HG03520 (cell line): ENCODE data around the gene GHR.
"Not testable (repeated sequence)": the region's sequence is repeated elsewhere in the genome, so short reads cannot be mapped to it uniquely, and the experiment has no call there.

Experiments used
- ATAC-seq: cut with Tn5 transposase; IDR thresholded peaks from one replicate; pipeline ENCODE4 v1.9.1; 2021; ENCODE audit warnings: mild to moderate bottlenecking, moderate library complexity; ENCODE audit not compliant: unreplicated experiment

The GHR gene

GRCh38 chr5:42636946-42637345 lies 213.7 kb downstream of the GHR start:
- ATAC-seq = no peak

DNA sequence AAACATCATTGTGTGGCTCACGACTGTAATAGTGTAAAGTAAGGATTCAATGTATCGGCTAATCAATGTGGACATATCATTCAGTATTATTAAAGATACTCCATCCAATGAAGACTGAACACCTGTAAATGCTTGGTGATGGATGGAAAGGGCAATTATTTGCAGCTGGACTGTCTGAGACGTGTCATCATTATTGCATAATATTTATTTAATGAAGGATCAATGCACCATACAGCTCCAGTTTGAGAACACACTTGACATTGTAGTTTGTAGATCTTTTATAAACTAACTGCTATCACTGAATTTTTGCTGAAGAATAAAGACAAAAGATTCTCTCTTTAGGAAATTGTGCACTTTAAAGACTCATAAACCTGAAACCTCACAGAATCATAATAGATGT lies 215.7 kb downstream of the GHR start:
- ATAC-seq = no peak

DNA sequence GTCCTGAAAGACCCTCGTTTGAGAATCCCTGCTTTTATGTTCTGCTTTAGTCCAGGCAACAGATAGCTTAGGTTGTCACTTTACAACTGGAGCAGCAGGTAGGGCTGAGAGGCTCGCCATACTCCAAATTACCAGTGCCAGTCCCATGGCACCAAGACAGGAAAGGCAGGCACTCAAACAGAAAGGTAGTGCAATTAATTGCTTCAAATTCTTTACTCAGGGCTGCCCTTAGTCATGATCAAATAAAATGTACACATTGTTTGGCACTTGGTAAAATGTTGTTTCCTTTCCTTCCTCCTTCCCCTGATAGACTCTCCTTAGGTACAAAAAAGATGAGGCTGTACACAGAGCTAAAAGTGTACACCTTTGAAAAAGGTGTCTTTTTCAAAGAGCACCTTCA lies 217.6 kb downstream of the GHR start:
- ATAC-seq = no peak

- no peak for ATAC-seq
These were observed 218.2 kb downstream of the GHR start for GRCh38 chr5:42641336-42642005.

GRCh38 chr5:42642006-42642405 lies 218.8 kb downstream of the GHR start:
- ATAC-seq = no peak

- no peak for ATAC-seq
These were observed 220.1 kb downstream of the GHR start for GRCh38 chr5:42643360-42643759.

DNA sequence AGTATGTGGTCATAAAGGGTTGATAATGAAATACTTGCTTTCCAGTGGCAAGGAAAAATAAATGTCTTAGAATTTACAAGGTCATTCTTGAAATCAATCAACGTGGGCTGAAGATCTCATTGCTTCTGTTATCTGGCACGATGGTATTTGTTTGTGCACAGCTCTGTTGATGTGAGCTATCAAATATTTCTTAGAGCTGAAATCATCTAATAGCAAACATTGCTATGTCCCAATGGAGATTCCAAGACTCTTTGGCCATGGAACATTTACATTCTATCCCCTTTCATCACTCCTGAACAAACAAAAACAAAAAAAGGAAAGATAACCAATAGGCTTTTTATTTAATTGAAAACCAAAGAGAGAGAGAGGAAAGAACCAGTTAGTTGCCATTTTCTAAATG lies 221.9 kb downstream of the GHR start:
- ATAC-seq = no peak

DNA sequence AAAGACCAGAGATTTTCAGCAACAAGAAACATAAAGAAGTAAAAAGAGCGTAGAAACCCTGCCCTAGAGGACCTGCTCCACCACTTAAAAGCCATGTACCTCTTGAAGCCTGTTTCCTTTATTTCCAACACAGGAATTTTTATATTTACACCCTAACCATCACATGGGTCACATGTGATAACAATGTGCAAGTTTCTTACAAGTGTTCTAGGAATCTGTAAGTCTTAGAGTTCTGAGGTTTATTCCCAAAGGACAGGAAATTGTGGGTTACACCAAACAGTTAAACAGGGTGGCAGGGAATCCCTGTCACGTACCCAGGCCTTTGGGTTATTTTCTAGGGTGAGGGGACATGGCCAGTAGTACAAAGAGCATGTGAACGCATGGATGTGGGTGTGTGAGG lies 224.8 kb downstream of the GHR start:
- no peak for ATAC-seq

- no peak for ATAC-seq
These were observed 225.7 kb downstream of the GHR start for GRCh38 chr5:42648915-42649314.

- ATAC-seq = no peak
These were observed 226.8 kb downstream of the GHR start for GRCh38 chr5:42650084-42650483.

DNA sequence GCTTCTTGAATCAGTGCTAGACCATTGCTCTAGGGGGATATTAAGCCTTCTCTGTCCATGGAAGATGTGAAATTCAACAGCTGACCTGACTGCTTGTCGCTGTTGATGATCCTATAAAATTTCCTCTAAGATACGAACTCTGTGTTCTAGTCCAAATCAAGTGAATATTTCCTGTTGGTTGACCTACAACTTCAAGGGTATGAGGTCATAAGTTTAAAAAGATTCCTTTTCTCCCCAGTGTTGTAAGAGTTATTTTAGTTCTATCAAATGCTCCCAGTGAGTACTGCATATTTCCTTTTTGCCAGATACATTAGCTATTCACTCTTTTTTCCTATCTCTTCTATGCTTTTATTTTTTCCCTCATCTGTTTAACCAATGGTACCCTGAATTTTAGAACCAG lies 230.5 kb downstream of the GHR start:
- no peak for ATAC-seq

DNA sequence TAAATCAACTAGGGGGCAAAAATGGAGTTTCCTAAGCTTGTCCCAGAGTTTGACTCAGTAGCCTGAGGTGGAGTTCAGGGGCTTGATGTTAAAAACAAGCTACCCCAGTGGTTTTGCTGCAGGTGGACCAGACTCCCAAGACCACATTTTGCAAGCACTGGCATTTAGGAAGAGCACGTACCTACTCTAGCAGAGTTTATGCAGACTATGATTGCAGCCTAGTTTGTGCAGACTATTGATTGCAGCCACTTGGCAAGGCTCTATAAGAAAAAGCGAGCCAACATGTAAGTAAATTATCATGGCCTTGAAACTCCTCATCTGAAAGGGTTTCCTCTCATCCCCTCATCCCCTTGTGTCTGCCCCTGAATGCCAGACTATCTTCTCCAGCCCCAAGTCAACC lies 231.4 kb downstream of the GHR start:
- ATAC-seq = no peak

- ATAC-seq = no peak
These were observed 232.9 kb downstream of the GHR start for GRCh38 chr5:42655982-42656650.

- no peak for ATAC-seq
These were observed 233.4 kb downstream of the GHR start for GRCh38 chr5:42656651-42657015.

GRCh38 chr5:42659869-42660268 lies 236.6 kb downstream of the GHR start:
- ATAC-seq = not testable (repeated sequence)

GRCh38 chr5:42665857-42666256 lies 242.6 kb downstream of the GHR start:
- ATAC-seq = no peak

DNA sequence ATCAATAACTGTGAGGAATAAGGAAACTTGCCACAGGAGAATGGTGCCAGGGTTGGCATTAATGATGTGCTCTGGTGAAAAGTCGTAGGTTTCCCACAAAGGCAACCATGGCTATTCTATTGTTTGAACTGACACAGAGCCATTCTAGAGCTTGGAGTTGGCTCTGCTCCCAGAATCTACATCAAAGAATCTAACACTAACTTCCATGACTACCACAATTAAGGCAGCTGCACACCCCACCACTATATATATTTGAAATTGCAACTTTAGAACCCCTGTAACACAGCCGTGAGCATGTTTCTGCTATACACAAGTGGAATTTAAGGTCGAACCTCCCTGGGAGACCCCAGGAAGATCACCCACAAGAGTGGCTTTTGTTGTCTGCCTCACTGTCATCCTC lies 243.6 kb downstream of the GHR start:
- ATAC-seq = no peak

DNA sequence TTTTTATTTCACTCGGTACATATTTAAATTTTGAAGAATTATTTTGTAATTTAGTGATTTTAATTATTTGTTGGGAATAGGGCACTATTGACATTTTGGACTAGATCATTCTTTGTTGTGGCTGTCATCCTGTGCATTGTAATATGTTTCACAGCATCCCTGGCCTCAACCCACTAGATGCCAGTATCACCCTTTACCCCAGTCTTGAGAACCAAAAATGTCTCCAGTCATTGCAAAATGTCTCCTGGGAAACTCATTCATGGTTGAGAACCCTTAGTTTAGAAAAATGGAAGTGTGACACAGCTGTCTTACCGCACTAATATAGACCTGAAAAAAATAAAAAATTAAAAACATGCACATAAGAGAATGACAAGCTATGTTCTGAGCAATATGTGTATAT lies 245.0 kb downstream of the GHR start:
- no peak for ATAC-seq

GRCh38 chr5:42672925-42673324 lies 249.7 kb downstream of the GHR start:
- no peak for ATAC-seq

DNA sequence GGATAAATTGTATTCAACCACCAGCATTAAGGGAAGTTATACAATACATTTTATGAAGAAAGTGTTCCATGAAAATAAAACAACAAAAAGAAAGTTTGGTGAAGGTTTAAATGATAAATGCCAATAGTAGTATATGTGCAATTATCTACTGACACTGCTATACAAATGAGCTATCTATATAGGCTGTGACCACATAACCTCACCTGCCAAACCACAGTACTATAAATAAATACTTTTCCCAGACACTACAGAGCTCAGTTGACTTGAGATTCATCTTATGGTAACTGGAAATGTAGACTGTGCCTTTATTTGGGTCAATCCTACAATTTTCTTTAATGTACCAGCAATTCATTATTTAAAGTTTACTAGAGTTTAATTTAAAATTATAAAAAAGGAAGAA lies 252.4 kb downstream of the GHR start:
- ATAC-seq = no peak

DNA sequence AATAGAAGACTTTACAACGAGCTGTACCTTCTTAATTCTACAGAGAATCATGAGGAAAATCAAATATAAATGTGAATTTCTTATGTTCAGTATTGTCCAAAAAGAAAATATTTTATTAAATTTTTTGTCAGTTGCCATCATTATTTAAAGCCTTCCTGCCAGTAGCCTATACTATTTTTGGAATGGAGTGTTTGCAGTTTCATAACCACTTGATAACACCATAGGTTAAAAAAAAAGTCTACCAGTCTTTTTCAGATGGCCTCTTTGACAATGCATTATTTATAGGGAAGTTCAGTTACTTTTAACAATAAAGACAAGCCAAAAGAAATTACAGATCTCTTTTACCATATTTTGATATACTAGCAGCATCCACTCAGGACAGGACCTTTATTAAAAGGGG lies 253.1 kb downstream of the GHR start:
- ATAC-seq = no peak

- ATAC-seq = no peak
These were observed 254.1 kb downstream of the GHR start for GRCh38 chr5:42677156-42677842.
